HepG2 (cell line): ENCODE results near the gene ILDR2. TPM values are rescaled to one million over a fixed set of nuclear protein-coding genes. Genes with fewer than 3 reads are reported as not detected.

Experiments used
- ATAC-seq: fragments of 200-7000 bp; cut with Tn5 transposase; 3 replicates; pipeline ENCODE4 v1.9.1; 2020; ENCODE audit warnings: mild to moderate bottlenecking, moderate library complexity
- BruUV-seq: library from RNA; stranded (reverse); fragments of 400-500 nt; replicated peaks from 2 replicates; lab custom pipeline; 2021; lab: Mats Ljungman, UMichigan
- CTCF ChIA-PET: fragments of 300-600 bp; formaldehyde crosslinking; extraction: SDS; loops from one replicate; lab custom pipeline; 2021; ENCODE audit warnings: low total read pairs, inconsistent platforms, low intra/inter-chr PET ratio; lab: Yijun Ruan, JAX
- POLR2A ChIA-PET: fragments of 350-600 bp; sonication (Branson Sonifier 250); formaldehyde crosslinking; loops from one replicate; lab custom pipeline; 2020; ENCODE audit warnings: antibody characterized with exemption, inconsistent platforms; lab: Yijun Ruan, JAX
- DNase-seq: peaks from one replicate; pipeline ENCODE4 v3.0.0-alpha.2; 2015; ENCODE audit warnings: low spot score
- FAIRE-seq: peaks from 3 replicates; lab custom pipeline; 2011; peaks lifted over from hg19 to GRCh38; lab: Jason Lieb, UNC
- H2AFZ ChIP-seq: one replicate; pipeline ENCODE4 v1.6.1; 2011; ENCODE audit warnings: low read length, inconsistent platforms
- H3K27ac ChIP-seq: fragments of 300-600 bp; 3 replicates; pipeline ENCODE4 v1.8.0; 2011; ENCODE audit warnings: mixed run types, mild to moderate bottlenecking, mixed read lengths, low read length, inconsistent platforms; ENCODE audit not compliant: insufficient read depth; ENCODE audit errors: extremely low read length
- H3K27me3 ChIP-seq, 2 experiments: fragments of 200-600 bp in 1 of 2; 2 replicates in 1 of 2; 3 replicates in 1 of 2; pipeline versions ENCODE4 v1.6.0 to v1.8.0; 2011; ENCODE audit warnings: low read length in 2 of 2, mild to moderate bottlenecking in 2 of 2, moderate library complexity in 2 of 2, inconsistent platforms in 1 of 2; ENCODE audit not compliant: insufficient read depth in 2 of 2, control insufficient read depth in 1 of 2
- H3K36me3 ChIP-seq, 2 experiments: fragments of 200-600 bp in 1 of 2; replicated peaks in 1 of 2; 2 replicates in 1 of 2; 3 replicates in 1 of 2; pipeline versions ENCODE4 v1.5.1 to v1.8.0; 2011; ENCODE audit warnings: low read length in 2 of 2, inconsistent platforms in 1 of 2; ENCODE audit not compliant: insufficient read depth in 2 of 2, control insufficient read depth in 1 of 2
- H3K4me1 ChIP-seq: 2 replicates; pipeline ENCODE4 v1.5.1; 2012; ENCODE audit warnings: low read length, inconsistent platforms; ENCODE audit not compliant: insufficient read depth
- H3K4me2 ChIP-seq: 2 replicates; pipeline ENCODE4 v1.6.0; 2011; ENCODE audit warnings: low read depth, low read length, inconsistent platforms
- H3K4me3 ChIP-seq, 3 experiments: fragments of 200-600 bp in 1 of 3; sonication (generic), shearing (Covaris generic) in 1 of 3; replicated peaks in 1 of 3; 2 replicates each; pipeline ENCODE4 v1.5.1; 2011 to 2016; ENCODE audit warnings: low read length in 3 of 3, inconsistent platforms in 2 of 3, low read depth in 2 of 3, mild to moderate bottlenecking in 2 of 3, control low read depth in 1 of 3, mixed read lengths in 1 of 3; ENCODE audit not compliant: insufficient read depth in 1 of 3
- H3K79me2 ChIP-seq: one replicate; pipeline ENCODE4 v1.6.1; 2011; ENCODE audit warnings: low read length, inconsistent platforms; ENCODE audit not compliant: insufficient read depth
- H3K9ac ChIP-seq: 2 replicates; pipeline ENCODE4 v1.6.0; 2011; ENCODE audit warnings: mild to moderate bottlenecking, low read depth, low read length, inconsistent platforms; ENCODE audit not compliant: insufficient read depth
- H3K9me3 ChIP-seq: 2 replicates; pipeline ENCODE4 v1.5.1; 2012; ENCODE audit warnings: mild to moderate bottlenecking, low read length
- H4K20me1 ChIP-seq: 2 replicates; pipeline ENCODE4 v1.6.0; 2011; ENCODE audit warnings: inconsistent platforms, mild to moderate bottlenecking, low read length, moderate library complexity; ENCODE audit not compliant: insufficient read depth
- EHMT2 ChIP-seq: fragments of 200-600 bp; sonication (generic); IDR thresholded peaks from 2 replicates; pipeline ENCODE4 v1.7.0; 2017; ENCODE audit warnings: antibody characterized with exemption, low read depth, low read length, borderline replicate concordance
- IKZF1 ChIP-seq: fragments of 450-650 bp; IDR thresholded peaks from 2 replicates; pipeline ENCODE4 v1.7.1; 2016
- ZBTB7B ChIP-seq: sonication (generic); formaldehyde crosslinking; IDR thresholded peaks from 2 replicates; pipeline ENCODE4 v1.4.0; 2020; ENCODE audit warnings: missing genetic modification reagents
- ZNF382 ChIP-seq: sonication (generic); formaldehyde crosslinking; IDR thresholded peaks from 2 replicates; pipeline ENCODE4 v1.5.0; 2020; ENCODE audit warnings: missing genetic modification reagents, mild to moderate bottlenecking, borderline replicate concordance
- ZNF510 ChIP-seq: sonication (generic); formaldehyde crosslinking; IDR thresholded peaks from 2 replicates; pipeline ENCODE4 v1.4.0; 2020; ENCODE audit warnings: low read depth, mild to moderate bottlenecking, missing genetic modification reagents
- ZNF552 ChIP-seq: sonication (generic); formaldehyde crosslinking; IDR thresholded peaks from 2 replicates; pipeline ENCODE4 v1.9.0; 2022; ENCODE audit warnings: missing genetic modification reagents, mild to moderate bottlenecking, borderline replicate concordance
- ZNF644 ChIP-seq: IDR thresholded peaks from 2 replicates; pipeline ENCODE4 v1.6.1; 2016; ENCODE audit warnings: low read depth
- ZNF816 ChIP-seq: sonication (generic); formaldehyde crosslinking; IDR thresholded peaks from 2 replicates; pipeline ENCODE4 v1.8.0; 2022; ENCODE audit warnings: missing genetic modification reagents, mild to moderate bottlenecking, borderline replicate concordance
- WGBS: methylation state at CpG from one replicate; pipeline ENCODE4 v1.1.6; 2017; ENCODE audit warnings: low lambda C conversion rate; 5-methylcytosine and 5-hydroxymethylcytosine counted together
- in situ Hi-C: cut with HindIII; loops from 2 replicates; pipeline ENCODE4 v1.10.0; 2017; ENCODE audit warnings: low pct_unique_long_range_greater_than_20kb; ENCODE audit not compliant: extremely low pct_ligation_motif_present
- intact Hi-C: fragments of 100-400 bp; cut with micrococcal nuclease; formaldehyde crosslinking; loops from one replicate; pipeline ENCODE4 v1.10.0; 2022; ENCODE audit not compliant: unreplicated experiment
- polyA plus RNA-seq, 8 experiments: library from polyadenylated mRNA; depleted of rRNA in 3 of 8; stranded (reverse) in 7 of 8; unstranded in 1 of 8; fragments of >200 nt; fragmentation: Illumina TruSeq in 4 of 8; extraction: Trizol in 4 of 8; gene quantifications; 2 replicates each; pipeline versions ENCODE4 v1.2.1 to v1.2.3, GENCODE V29; 2011 to 2016; ENCODE audit warnings: low read depth in 4 of 8, missing spikeins in 1 of 8, mixed read lengths in 1 of 8; ENCODE audit not compliant: insufficient read depth in 1 of 8
- total RNA-seq, 5 experiments: library from RNA; depleted of rRNA; stranded (reverse); fragments of >200 nt; fragmentation: Illumina TruSeq; extraction: Trizol; gene quantifications; 2 replicates each; pipeline ENCODE4 v1.2.3, GENCODE V29; 2016; ENCODE audit warnings: low read depth in 1 of 5
- TF ChIP-seq, protein P1 (sequence below): sonication (generic); formaldehyde crosslinking; IDR thresholded peaks from 2 replicates; pipeline ENCODE4 v1.4.0; 2020; ENCODE audit warnings: mild to moderate bottlenecking, missing genetic modification reagents
- TF ChIP-seq, protein P2 (sequence below): sonication (generic); formaldehyde crosslinking; IDR thresholded peaks from 2 replicates; pipeline ENCODE4 v1.4.0; 2020; ENCODE audit warnings: low read depth, mild to moderate bottlenecking, missing genetic modification reagents
- TF ChIP-seq, protein P3 (sequence below): IDR thresholded peaks from 2 replicates; pipeline ENCODE4 v1.6.1; 2016; ENCODE audit warnings: control low read depth
- TF ChIP-seq, protein P4 (sequence below): sonication (generic); formaldehyde crosslinking; IDR thresholded peaks from 2 replicates; pipeline ENCODE4 v1.4.0; 2020; ENCODE audit warnings: missing genetic modification reagents, borderline replicate concordance

ILDR2 gene
- total and polyA plus RNA-seq, 2 of the 13 experiments (the other 11 are each of a cell fraction or from before 2014, with no cell fraction given), result 0.04 TPM; not detected in 1

DNA sequence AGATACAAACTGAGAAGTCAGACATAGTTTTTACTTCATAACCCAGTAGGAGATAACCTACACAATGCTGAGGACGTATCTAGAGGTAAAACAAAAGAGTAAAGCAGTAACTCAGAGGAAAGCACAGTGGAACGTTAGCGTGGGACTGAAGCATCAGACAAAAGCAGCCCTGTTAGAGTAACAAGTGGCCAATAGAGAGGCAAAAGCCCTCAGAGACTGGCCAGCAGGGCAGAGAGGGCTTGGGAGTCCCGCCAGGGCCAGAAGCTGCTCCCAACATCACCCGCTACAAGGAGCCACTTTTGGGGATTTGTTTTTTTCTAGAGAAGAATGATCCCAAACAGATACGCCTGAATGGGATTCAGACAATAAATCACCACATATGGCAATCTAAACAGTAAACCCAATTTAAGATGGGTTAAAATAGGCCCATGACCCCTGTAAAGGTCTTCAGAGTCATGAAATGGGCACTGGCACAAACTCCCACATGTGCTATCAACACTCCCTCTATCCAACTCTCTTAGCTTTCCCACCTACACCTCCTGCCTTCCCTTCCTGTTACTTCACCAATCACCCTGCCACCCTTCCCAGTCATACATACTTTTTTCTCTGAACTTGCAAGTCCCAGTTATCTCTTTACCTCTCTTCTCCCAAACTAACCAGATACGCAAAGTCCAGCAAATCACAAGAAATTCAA is 116.5 kb downstream of the ILDR2 start:
- ATAC-seq, result no peak
- Histone ChIP-seq H3K4me3 (no peak overlapping the region), H3K79me2 (peaks cover 3% of the 10 kb centered on the region), H3K4me1 (no peaks in the 10 kb centered on the region), H3K27ac (no peak overlapping the region), H3K36me3 (peaks cover 7 to 81% of the 10 kb centered on the region in 2 experiments), H2AFZ (no peak overlapping the region), H3K9me3 (no peaks in the 10 kb centered on the region), H4K20me1 (no peaks in the 10 kb centered on the region), H3K9ac (no peak overlapping the region), H3K27me3 (no peaks in the 10 kb centered on the region), H3K4me2 (no peak overlapping the region)
- intact Hi-C loops, result no loop called here
- CTCF ChIA-PET, result no interaction called here
- POLR2A ChIA-PET, result no interaction called here
- TF ChIP-seq, protein P1, sequence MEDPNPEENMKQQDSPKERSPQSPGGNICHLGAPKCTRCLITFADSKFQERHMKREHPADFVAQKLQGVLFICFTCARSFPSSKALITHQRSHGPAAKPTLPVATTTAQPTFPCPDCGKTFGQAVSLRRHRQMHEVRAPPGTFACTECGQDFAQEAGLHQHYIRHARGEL, result no peak
- TF ChIP-seq ZBTB7B (CRISPR knock-in tag) (no peak), ZNF510 (CRISPR knock-in tag) (no peak), ZNF552 (CRISPR knock-in tag) (no peak), EHMT2 (no peak), IKZF1 (no peak), ZNF644 (no peak), ZNF382 (no peak), ZNF816 (no peak)
- TF ChIP-seq, protein P2, sequence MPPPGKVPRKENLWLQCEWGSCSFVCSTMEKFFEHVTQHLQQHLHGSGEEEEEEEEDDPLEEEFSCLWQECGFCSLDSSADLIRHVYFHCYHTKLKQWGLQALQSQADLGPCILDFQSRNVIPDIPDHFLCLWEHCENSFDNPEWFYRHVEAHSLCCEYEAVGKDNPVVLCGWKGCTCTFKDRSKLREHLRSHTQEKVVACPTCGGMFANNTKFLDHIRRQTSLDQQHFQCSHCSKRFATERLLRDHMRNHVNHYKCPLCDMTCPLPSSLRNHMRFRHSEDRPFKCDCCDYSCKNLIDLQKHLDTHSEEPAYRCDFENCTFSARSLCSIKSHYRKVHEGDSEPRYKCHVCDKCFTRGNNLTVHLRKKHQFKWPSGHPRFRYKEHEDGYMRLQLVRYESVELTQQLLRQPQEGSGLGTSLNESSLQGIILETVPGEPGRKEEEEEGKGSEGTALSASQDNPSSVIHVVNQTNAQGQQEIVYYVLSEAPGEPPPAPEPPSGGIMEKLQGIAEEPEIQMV, result no peak
- TF ChIP-seq, protein P3, sequence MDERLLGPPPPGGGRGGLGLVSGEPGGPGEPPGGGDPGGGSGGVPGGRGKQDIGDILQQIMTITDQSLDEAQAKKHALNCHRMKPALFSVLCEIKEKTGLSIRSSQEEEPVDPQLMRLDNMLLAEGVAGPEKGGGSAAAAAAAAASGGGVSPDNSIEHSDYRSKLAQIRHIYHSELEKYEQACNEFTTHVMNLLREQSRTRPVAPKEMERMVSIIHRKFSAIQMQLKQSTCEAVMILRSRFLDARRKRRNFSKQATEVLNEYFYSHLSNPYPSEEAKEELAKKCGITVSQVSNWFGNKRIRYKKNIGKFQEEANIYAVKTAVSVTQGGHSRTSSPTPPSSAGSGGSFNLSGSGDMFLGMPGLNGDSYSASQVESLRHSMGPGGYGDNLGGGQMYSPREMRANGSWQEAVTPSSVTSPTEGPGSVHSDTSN (CRISPR knock-in tag), result no peak
- TF ChIP-seq, protein P4, sequence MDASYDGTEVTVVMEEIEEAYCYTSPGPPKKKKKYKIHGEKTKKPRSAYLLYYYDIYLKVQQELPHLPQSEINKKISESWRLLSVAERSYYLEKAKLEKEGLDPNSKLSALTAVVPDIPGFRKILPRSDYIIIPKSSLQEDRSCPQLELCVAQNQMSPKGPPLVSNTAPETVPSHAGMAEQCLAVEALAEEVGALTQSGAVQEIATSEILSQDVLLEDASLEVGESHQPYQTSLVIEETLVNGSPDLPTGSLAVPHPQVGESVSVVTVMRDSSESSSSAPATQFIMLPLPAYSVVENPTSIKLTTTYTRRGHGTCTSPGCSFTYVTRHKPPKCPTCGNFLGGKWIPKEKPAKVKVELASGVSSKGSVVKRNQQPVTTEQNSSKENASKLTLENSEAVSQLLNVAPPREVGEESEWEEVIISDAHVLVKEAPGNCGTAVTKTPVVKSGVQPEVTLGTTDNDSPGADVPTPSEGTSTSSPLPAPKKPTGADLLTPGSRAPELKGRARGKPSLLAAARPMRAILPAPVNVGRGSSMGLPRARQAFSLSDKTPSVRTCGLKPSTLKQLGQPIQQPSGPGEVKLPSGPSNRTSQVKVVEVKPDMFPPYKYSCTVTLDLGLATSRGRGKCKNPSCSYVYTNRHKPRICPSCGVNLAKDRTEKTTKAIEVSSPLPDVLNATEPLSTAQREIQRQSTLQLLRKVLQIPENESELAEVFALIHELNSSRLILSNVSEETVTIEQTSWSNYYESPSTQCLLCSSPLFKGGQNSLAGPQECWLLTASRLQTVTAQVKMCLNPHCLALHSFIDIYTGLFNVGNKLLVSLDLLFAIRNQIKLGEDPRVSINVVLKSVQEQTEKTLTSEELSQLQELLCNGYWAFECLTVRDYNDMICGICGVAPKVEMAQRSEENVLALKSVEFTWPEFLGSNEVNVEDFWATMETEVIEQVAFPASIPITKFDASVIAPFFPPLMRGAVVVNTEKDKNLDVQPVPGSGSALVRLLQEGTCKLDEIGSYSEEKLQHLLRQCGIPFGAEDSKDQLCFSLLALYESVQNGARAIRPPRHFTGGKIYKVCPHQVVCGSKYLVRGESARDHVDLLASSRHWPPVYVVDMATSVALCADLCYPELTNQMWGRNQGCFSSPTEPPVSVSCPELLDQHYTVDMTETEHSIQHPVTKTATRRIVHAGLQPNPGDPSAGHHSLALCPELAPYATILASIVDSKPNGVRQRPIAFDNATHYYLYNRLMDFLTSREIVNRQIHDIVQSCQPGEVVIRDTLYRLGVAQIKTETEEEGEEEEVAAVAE (CRISPR knock-in tag), result no peak
- BruUV-seq, result no TSS peak
- no peak for DNase-seq
- in situ Hi-C loops, result no loop called here
- 97% methylated on average over 7 of the region's 7 CpGs for WGBS
- no peak for FAIRE-seq
